GM19238 (cell line): ENCODE data around the gene KIF5A.

Experiments used
- DNase-seq: peaks from one replicate; pipeline ENCODE4 v3.0.0; 2011; ENCODE audit warnings: low spot score; ENCODE audit not compliant: insufficient read length

Gene KIF5A

DNA sequence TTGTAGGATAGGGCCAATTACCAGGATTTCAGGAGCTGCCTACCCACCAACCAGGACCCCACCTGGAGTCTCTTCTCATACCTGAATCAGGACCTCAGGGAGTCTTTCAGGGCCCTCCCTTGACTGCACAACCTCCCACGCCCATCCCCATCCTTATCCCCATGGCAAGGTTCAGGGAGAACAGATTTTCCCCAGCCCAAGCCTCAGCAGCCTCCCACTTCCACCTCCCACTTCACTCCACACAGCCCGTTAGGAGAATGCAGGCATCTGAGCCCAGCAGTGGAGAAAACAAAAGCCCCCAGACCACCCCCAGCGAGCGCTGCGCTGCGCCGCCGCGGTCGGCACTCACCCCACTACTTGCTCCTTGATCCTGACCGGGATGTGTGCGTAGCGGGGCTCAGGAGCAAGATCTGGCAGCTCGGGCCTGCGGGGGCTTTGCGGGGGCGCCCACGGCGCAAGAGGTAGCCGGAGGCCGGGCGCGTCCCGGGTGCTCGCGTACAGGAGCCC is 81.8 kb downstream of the KIF5A start:
- no peak for DNase-seq

DNA sequence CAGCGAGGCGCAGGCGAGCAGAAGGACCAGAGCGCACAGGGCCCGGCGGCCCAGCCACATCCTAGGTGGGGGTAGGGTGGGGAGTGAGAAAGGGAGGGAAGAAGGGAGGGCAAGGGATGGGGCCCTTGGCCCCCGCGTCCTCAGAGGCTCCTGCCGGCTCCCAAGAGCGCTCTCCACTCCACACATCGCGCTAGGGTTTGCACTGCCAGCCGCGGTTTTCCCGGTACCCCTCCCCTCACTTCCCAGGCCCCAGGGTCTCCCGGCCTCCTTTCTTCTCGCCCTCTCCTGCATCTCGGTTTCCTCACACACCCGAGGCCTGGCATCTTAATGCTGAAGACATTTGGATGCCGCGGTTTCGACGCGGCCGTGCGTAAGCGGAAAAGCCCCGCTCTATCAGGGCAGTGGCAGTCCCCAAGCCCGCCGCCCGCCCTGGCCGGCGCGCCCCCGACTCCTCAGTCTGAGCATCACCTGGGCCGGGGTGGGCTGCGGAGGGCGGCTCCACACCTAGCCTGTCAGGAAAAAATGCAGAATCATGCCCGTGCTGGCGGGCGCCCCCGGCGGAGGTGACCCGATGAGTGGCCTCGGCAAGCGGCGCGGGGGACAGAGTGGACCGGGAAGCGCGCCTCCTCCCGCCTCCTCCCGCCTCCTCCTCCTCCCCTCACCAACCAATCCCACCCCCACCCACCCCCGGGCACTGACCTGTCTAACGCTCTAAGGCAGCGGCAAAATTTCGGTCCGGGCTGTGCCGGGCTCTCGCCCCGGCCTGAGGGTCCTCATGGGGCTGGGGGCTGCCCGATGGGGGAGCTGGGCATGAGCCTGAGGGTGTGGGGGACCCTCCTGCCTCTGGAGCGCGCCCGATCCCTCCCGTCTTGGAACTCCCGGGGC is 82.5 kb downstream of the KIF5A start:
- DNase-seq = no peak

DNA sequence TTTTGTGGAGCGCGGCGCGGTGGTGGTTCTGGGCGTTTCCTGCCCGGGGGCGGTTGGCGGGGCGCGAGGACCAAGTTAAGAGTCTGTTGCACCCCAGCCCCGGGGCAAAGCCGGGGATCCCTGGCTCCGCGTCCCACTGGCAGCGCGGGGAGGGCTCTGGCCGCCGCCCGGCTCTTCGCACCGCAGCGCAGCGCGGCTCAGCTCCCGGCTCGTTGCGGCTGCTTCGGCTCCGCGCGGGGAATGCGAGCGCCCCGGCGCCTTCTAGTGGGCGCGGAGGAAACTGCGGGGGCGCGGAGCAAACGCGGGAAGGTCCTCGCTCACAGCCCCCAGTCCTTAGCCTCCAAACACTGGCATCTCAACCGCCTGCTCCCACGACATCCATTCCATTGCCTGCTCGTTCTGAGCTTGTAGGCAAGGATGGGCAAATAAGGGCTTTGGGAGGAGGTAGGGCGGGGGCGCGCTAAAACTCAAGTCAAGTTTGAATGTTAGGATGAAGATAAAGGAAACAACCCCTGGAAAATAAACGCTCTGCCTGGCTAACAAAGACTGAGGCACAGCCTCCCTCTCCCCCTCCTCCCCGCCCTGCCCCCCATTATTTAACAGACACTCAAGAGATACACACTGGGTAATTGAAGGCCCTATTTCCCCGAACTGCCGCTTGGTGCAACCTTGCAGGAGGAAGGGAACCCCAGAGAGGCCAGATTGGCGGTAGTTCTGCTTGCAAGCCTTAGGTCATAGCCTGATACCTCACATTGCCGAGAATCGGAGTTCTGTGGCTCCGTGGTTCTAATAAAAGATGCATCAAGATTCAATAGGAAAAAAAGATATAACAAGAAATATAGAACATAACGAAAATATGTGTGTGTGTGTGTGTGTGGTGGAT is 83.4 kb downstream of the KIF5A start, which contains the start of gene B4GALNT1:
Gene B4GALNT1, minus strand, starts transcription at position 244 of the 883 bp plus-strand sequence. CDS start 1,069 bp downstream, outside the sequence.
- peak; percentile 76 for DNase-seq
